GM18870 (cell line): ENCODE measurements around the gene RASAL1.
"Not testable (repeated sequence)": the region's sequence is repeated elsewhere in the genome, so short reads cannot be mapped to it uniquely, and the experiment has no call there.

Experiments
- ATAC-seq: cut with Tn5 transposase; IDR thresholded peaks from one replicate; pipeline ENCODE4 v1.9.1; 2021; ENCODE audit warnings: moderate library complexity; ENCODE audit not compliant: unreplicated experiment

Gene RASAL1

DNA sequence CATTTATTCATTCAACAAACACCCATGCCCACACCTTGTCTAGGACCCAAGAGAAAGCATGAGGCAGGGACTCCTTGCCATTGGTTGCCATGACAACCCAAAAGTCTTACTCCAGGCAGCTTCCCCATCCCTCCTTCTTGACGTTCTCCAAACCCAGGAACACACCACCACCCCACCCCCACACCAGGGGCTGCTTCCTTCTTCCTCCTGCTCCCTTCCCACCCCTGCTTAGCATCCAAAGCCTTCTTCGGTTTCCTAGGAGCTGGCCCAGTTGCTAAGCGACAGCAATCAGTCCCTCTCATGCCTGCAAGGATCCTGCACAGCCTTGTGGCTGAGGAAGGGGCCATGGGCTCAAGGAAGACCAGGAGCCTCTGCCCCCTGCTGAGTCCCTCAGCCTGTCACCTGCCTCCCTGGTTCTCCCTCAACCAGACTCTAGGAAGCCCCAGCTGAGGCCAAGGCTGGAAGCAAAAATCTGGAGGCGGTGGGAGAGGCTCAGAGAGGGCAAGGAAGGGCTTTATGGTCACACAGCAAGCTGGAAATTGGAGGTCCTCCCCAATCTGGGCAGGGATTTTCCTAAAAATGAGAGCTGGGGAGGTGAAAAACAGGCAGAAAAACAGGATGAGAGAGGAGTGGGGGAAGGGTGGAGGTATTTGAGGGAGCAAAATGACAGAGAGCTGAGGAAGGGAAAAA is 15.4 kb downstream of the RASAL1 start:
- no peak for ATAC-seq

DNA sequence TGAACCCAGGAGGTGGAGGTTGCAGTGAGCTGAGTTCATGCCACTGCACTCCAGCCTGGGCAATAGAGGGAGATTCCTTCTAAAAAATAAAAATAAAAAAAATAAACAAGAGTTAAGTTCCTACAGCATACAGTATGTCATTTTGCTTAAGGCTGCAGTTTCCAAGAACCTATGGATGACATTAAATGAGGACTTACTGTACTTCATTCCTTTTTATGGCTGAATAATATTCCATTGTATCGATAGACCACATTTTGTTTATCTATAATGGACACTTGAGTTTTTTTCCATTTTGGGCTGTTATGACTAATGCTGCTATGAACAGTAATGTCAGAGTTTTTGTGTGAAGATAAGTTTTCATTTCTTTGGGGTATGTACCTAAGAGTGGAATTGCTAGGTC is 17.4 kb downstream of the RASAL1 start:
- no peak for ATAC-seq

GRCh38 chr12:113117684-113118083 is 17.9 kb downstream of the RASAL1 start:
- ATAC-seq: not testable (repeated sequence)

GRCh38 chr12:113116875-113117274 is 18.7 kb downstream of the RASAL1 start:
- ATAC-seq: no peak

- no peak for ATAC-seq
Measured at GRCh38 chr12:113115455-113116126, 20.0 kb downstream of the RASAL1 start.

DNA sequence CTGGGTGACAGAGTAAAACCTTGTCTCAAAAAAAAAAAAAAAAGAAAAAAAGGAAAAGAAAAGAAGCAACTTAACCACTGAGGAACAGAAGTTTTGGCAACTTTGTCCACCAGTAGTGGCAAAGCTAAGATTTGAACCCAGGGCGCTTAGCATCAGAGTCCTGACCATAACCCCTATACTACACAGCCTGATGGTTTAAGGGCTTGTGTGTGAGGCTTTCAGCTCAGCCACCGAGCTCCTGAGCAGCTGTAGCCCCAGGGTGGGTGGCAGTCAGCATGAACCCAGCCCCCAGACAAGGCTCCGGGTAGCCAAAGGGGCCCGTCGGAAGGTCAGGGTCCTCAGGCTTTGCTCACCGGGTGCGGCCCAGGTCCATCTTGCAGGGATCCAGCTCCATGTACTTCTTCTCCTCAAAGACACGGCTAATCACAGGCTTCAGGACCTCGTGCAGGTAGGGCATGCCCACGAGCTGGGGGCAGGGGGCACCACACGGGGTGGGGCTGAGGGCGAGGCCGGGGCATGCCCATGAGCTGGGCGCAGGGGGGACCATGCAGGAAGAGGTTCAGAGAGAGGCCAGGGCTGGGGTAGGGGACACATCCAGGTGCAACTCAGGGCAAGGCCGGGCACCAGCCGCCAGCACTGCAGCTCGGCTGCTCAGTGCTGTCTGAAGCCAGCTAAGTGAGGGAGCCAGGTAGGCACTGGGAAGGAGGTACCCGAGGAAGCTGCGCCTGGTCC is 20.9 kb downstream of the RASAL1 start:
- ATAC-seq: no peak

DNA sequence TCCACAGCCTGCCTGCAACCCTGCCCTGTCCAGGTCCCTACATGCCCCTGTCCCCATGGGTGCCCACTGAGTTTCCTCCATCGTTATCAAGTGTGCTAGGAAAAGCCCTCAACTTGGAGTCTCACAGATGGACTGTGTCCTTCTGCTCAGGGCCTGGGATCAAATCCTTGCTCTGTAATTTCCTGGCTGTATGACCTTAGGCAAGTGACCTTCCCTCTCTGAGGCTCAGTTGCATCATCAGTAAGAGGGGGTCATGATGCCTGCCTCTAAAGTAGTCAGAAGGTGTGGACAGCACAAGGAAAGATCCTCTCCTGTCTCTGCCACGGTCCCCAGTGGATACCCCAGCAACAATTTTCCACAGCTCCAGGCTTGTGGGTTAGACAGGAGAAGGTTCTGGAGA is 22.2 kb downstream of the RASAL1 start:
- no peak for ATAC-seq

DNA sequence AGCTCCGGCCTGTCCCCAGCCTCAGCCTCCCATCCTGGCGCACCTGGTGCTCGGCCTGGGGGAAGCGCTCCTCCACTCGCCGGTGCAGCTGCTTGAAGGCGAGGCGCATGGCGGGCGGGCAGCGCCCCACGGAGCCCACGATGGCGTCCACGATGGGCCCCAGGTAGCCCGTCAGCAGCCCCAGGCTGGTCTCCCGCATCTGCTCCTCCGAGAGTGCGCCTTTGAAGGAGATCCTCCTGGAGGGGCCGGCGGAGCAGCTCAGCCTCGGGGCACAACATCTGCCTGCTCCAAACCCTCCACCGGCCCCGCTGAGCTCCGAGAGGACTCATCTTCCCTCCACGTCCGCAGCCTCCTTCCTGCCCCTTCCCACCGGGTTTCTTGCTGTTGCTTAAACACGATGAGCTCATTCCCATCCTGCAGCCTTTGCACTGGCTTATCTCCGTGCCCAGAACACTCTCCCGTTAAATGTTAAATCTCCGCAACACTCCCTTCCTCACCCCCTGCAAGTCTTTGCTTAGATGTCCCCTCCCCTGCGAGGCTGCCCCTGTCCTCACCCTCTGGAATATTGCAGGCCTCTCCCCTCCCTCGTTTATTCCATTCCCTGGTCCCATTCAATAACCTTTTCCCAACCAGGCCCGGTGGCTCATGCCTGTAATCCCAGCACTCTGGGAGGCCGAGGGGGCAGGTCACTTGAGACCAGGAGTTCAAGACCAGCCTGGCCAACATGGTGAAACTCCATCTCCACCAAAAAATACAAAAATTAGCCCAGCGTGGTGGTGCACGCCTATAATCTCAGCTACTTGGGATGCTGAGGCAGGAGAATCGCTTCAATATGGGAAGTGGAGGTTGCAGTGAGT is 23.3 kb downstream of the RASAL1 start:
- ATAC-seq: no peak

- ATAC-seq: no peak
Measured at GRCh38 chr12:113111247-113111646, 24.3 kb downstream of the RASAL1 start.

- no peak for ATAC-seq
Measured at GRCh38 chr12:113109872-113110599, 25.5 kb downstream of the RASAL1 start.

DNA sequence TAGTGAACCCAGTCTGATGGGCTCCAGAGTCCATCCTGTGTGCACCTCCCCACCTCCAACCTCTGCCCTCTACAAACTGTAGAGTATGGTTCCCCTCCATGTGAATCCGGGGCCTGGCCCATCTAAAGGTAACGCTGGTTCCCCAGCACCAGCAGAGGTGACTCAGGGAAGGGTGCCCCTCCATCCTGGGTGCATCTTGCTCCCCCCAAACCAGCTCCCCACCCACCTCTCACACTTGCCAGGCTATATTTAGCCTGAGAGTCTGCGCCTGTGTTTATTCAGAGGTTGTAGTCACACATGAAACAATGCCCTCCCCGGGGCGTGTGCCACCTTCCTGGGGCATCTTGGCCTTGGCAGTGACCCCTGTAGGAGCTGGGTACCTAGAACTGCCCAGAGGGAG is 26.2 kb downstream of the RASAL1 start:
- ATAC-seq: no peak

DNA sequence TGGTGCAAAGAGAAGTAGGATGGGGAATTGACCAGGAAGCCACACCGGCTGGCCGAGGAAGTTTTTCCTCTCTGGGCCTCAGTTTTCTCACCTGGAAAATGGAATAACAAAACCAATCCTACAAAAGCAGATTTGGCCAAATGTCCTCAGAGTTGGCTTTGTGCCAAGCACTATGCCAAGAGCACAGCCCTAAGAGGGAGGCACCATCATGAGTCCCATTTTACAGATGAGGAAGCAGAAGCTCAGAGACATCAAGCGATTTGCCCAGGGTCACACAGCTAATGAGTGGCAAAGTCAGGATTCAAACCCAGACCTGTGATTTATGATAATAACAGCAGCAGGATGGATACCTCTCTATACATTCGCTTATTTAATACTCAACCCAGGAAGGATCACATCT is 27.3 kb downstream of the RASAL1 start:
- no peak for ATAC-seq

- ATAC-seq: no peak
Measured at GRCh38 chr12:113106361-113106760, 29.2 kb downstream of the RASAL1 start.

DNA sequence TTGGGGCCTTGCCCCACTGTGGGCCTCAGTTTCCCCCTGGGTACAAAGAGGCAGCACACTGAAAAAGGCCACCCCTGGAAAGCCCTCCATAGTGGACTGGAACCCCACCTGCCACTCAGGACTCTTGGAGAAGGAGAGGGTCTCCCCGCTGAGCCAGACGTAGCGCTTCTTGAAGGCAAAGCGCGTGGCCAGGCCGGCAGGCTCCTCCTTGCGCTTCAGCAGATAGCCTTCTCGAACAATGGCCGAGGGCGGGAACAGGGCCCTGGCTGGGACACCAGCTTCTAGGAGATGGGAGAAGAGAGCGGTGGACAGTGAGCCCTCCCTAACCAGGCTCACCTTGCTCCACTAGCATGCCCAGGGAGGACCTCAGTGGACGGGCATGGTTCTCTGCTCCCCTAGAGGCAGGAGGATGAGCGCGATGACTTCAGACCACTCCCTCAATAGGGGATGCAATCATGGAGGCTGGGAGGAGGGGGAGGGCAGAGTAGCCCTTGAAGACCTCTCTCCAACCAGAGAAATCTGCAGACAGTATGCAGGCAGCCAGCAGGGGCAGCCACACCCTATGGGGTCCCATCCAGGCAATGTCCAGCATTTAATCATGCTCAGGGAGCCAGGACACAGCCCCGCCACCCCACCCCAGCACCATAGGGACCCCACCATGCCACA is 29.8 kb downstream of the RASAL1 start:
- no peak for ATAC-seq

- ATAC-seq: no peak
Measured at GRCh38 chr12:113104953-113105510, 30.5 kb downstream of the RASAL1 start.

DNA sequence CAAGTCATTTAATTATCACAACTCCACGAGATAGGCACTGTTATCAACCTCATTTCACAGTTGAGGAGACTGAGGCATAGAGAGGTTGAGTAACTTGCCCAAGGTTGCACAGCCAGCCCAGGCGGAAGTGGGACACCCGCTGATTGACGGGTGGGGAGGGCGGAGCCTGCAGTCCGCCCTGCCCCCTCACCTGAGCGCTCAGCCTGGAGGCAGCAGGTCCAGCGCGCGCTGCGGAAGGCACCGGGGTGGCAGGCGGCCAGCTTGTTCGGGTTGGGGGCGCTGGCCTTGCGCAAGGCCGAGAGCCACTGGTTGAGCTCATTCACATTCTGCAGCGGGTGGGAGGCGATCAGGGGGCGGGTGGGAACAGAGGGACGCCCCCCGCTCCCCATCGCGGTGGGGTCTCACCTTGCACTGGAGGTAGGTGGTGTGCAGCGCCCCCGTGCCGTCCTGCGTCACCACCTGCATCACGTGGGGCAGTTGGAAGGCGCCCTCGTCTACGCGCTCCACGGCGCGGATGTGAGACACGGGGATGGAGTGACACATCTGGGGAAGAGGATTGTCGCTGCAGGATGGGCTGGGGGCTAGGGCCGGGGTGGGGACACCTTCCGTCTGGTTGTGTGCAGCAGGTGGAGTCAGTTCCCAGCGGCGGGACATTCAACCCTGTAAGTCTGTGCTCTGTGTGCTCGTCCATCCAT is 31.7 kb downstream of the RASAL1 start:
- no peak for ATAC-seq

GRCh38 chr12:113102811-113103210 is 32.8 kb downstream of the RASAL1 start:
- ATAC-seq: no peak

- ATAC-seq: no peak
Measured at GRCh38 chr12:113101751-113102150, 33.8 kb downstream of the RASAL1 start.

DNA sequence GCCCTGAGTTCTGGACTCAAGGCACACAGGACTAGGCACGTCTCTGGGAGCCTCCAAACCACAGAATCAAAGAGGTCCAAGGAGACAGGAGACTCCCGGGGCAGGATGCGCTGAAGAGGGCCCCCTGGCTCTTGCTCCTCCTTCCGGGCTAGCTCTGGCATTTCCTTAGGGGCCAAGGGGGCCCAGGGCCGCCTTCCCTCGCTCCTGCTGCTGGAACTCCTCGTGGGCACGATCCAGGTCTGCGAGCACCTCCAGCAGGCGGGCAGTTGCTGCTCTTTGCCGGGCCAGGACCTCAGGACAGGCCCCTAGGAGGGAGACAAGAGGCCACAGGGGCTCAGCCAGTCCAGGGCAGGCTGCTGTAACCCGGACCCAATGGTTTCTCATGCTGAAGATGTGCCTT is 35.8 kb downstream of the RASAL1 start:
- no peak for ATAC-seq
